GM12865 (cell line): ENCODE results near the gene RASSF1.

Experiments
- DNase-seq: peaks from one replicate; pipeline ENCODE4 v3.0.0; 2010; ENCODE audit warnings: low read depth
- H3K4me3 ChIP-seq: 2 replicates; pipeline ENCODE4 v1.5.1; 2011; ENCODE audit warnings: mild to moderate bottlenecking, low read depth, low read length, control low read depth
- CTCF ChIP-seq: IDR thresholded peaks from 2 replicates; pipeline ENCODE4 v1.5.1; 2011; ENCODE audit warnings: low read length, control low read depth, low read depth, inconsistent platforms; ENCODE audit not compliant: insufficient read depth; ENCODE audit errors: missing control alignments

The RASSF1 gene

GRCh38 chr3:50374363-50375257 lies 34.0 kb upstream of the RASSF1 start:
- no peak overlapping the region for H3K4me3 ChIP-seq
- DNase-seq = no peak
- no peak for TF ChIP-seq CTCF

GRCh38 chr3:50373146-50374051 lies 32.8 kb upstream of the RASSF1 start:
- DNase-seq = no peak
- no peak for TF ChIP-seq CTCF
- H3K4me3 ChIP-seq = no peak overlapping the region

- no peak overlapping the region for H3K4me3 ChIP-seq
- TF ChIP-seq CTCF = no peak
- DNase-seq = no peak
These were observed 31.7 kb upstream of the RASSF1 start for GRCh38 chr3:50372349-50372748.

GRCh38 chr3:50371133-50371685 lies 30.6 kb upstream of the RASSF1 start:
- DNase-seq = peak; percentile 34
- H3K4me3 ChIP-seq = no peak overlapping the region
- TF ChIP-seq CTCF = no peak

- no peak for TF ChIP-seq CTCF
- no peak for DNase-seq
- no peak overlapping the region for H3K4me3 ChIP-seq
These were observed 30.0 kb upstream of the RASSF1 start for GRCh38 chr3:50370594-50370993.

- no peak for DNase-seq
- no peak overlapping the region for H3K4me3 ChIP-seq
- no peak for TF ChIP-seq CTCF
These were observed 28.5 kb upstream of the RASSF1 start for GRCh38 chr3:50369012-50369670.
